Breast epithelium (tissue), 4 donors: ENCODE measurements around the gene PRSS38. TPM values are rescaled to one million over a fixed set of nuclear protein-coding genes. Genes with fewer than 3 reads are reported as not detected.
A peak's percentile ranks its signal among the peaks of the same experiment; 100 is the strongest.

Source experiments
- DNase-seq, 2 donors: peaks; one replicate each; pipeline ENCODE4 v3.0.0-alpha.2; 2019; ENCODE audit warnings: low spot score in 2 of 2
- H3K27ac ChIP-seq, 2 donors: fragments of 200-600 bp; sonication (generic) in 1 of 2; one replicate each; pipeline ENCODE4 v1.5.1; 2016 to 2019; ENCODE audit warnings: mild to moderate bottlenecking in 1 of 2
- H3K27me3 ChIP-seq, 2 donors: fragments of 200-600 bp; sonication (generic) in 1 of 2; one replicate each; pipeline versions ENCODE4 v1.5.1 to v1.6.0; 2017 to 2019; ENCODE audit warnings: control low read depth in 1 of 2, mild to moderate bottlenecking in 1 of 2
- H3K36me3 ChIP-seq: fragments of 200-600 bp; one replicate; pipeline ENCODE4 v1.5.1; 2019
- H3K4me1 ChIP-seq, 2 donors: fragments of 200-600 bp; sonication (generic); one replicate each; pipeline ENCODE4 v1.5.1; 2016 to 2019; ENCODE audit warnings: control low read depth in 1 of 2
- H3K4me3 ChIP-seq, 3 donors: fragments of 200-600 bp; sonication (generic); 1 replicate in 2 of 3; 2 replicates in 1 of 3; pipeline ENCODE4 v1.5.1; 2016 to 2019; ENCODE audit warnings: mild to moderate bottlenecking in 3 of 3, moderate library complexity in 2 of 3
- H3K9me3 ChIP-seq, 2 donors: fragments of 200-600 bp; sonication (generic) in 1 of 2; one replicate each; pipeline ENCODE4 v1.5.1; 2016 to 2019; ENCODE audit warnings: control low read depth in 1 of 2
- CTCF ChIP-seq, 3 donors: fragments of 450-650 bp; IDR thresholded peaks; one replicate each; pipeline ENCODE4 v1.5.1; 2016 to 2017; ENCODE audit warnings: antibody characterized with exemption in 3 of 3, mild to moderate bottlenecking in 3 of 3, moderate library complexity in 3 of 3
- POLR2A ChIP-seq: fragments of 450-650 bp; IDR thresholded peaks from one replicate; pipeline ENCODE4 v1.6.1; 2016; ENCODE audit warnings: antibody characterized with exemption, mild to moderate bottlenecking, moderate library complexity
- POLR2AphosphoS5 ChIP-seq, 3 donors: sonication (generic); formaldehyde crosslinking; IDR thresholded peaks; one replicate each; pipeline ENCODE4 v1.6.1; 2017; ENCODE audit warnings: antibody characterized with exemption in 3 of 3
- intact Hi-C: fragments of 100-400 bp; cut with DNase I; formaldehyde crosslinking; loops from one replicate; pipeline ENCODE4 v1.15.1; 2023; ENCODE audit warnings: low total_unique reads
- total RNA-seq, 3 donors: library from RNA; depleted of rRNA; stranded (reverse); fragments of >200 nt; gene quantifications; one replicate each; pipeline ENCODE4 v1.1.0, GENCODE V29; 2016

The PRSS38 gene
- total RNA-seq, 3 donors from 2014 or later, result not detected

- intact Hi-C loops, result no loop called here
- Histone ChIP-seq H3K27ac (no peak overlapping the region), H3K36me3 (no peaks in the 10 kb centered on the region), H3K4me3 (no peak overlapping the region), H3K9me3 (no peaks in the 10 kb centered on the region), H3K27me3 (no peaks in the 10 kb centered on the region), H3K4me1 (no peaks in the 10 kb centered on the region)
- DNase-seq, result peak in 1 of 2 donors; percentile 46
- no peak for TF ChIP-seq POLR2AphosphoS5 (IDR thresholded peaks at IDR 0.05)
- TF ChIP-seq POLR2A, result no peak
- TF ChIP-seq CTCF (IDR thresholded peaks at IDR 0.05), result no peak
These were observed 35.8 kb upstream of the PRSS38 start for GRCh38 chr1:227779685-227780084.

- intact Hi-C loops, result no loop called here
- H3K27ac ChIP-seq, result no peak overlapping the region
- no peaks in the 10 kb centered on the region for H3K4me1 ChIP-seq
- no peaks in the 10 kb centered on the region for H3K36me3 ChIP-seq
- DNase-seq, result peak in 1 of 2 donors; percentile 39
- H3K27me3 ChIP-seq, result no peaks in the 10 kb centered on the region
- no peak overlapping the region for H3K4me3 ChIP-seq
- TF ChIP-seq POLR2AphosphoS5 (IDR thresholded peaks at IDR 0.05), result no peak
- TF ChIP-seq POLR2A, result no peak
- TF ChIP-seq CTCF (IDR thresholded peaks at IDR 0.05), result no peak
- no peaks in the 10 kb centered on the region for H3K9me3 ChIP-seq
These were observed 35.1 kb upstream of the PRSS38 start for GRCh38 chr1:227780101-227781044.

- Histone ChIP-seq H3K4me1 (peaks cover 0 to 2% of the 10 kb centered on the region in 2 donors), H3K4me3 (no peak overlapping the region), H3K36me3 (no peaks in the 10 kb centered on the region), H3K9me3 (no peaks in the 10 kb centered on the region), H3K27me3 (no peaks in the 10 kb centered on the region), H3K27ac (no peak overlapping the region)
- intact Hi-C loops, result no loop called here
- TF ChIP-seq POLR2AphosphoS5 (IDR thresholded peaks at IDR 0.05) (no peak), POLR2A (no peak), CTCF (IDR thresholded peaks at IDR 0.05) (no peak)
- peak in 1 of 2 donors; percentile 37 for DNase-seq
These were observed 34.1 kb upstream of the PRSS38 start for GRCh38 chr1:227781314-227781930.

GRCh38 chr1:227782226-227782625, 33.2 kb upstream of the PRSS38 start:
- TF ChIP-seq CTCF (IDR thresholded peaks at IDR 0.05) (no peak), POLR2AphosphoS5 (IDR thresholded peaks at IDR 0.05) (no peak), POLR2A (no peak)
- Histone ChIP-seq H3K4me3 (no peak overlapping the region), H3K27ac (no peak overlapping the region), H3K27me3 (no peaks in the 10 kb centered on the region), H3K4me1 (peaks cover 0 to 10% of the 10 kb centered on the region in 2 donors), H3K36me3 (no peaks in the 10 kb centered on the region), H3K9me3 (no peaks in the 10 kb centered on the region)
- intact Hi-C loops, result no loop called here
- DNase-seq, result peak in 1 of 2 donors; percentile 25
